SK-N-MC (cell line): ENCODE data around the gene NRXN3.

Source experiments
- EZH2 ChIP-seq: fragments of 200-600 bp; sonication (generic); IDR thresholded peaks from one replicate; pipeline ENCODE4 v1.6.1; 2017; ENCODE audit warnings: antibody characterized with exemption
- FOXP2 ChIP-seq: optimal IDR thresholded peaks from 2 replicates; pipeline ENCODE3; 2011; ENCODE audit warnings: mild to moderate bottlenecking, moderate library complexity; ENCODE audit not compliant: insufficient read depth; ENCODE audit errors: extremely low read length, control extremely low read depth
- POLR2AphosphoS5 ChIP-seq: IDR thresholded peaks from 2 replicates; pipeline ENCODE4 v1.6.1; 2012; ENCODE audit warnings: mild to moderate bottlenecking, low read depth, low read length, borderline replicate concordance

GRCh38 chr14:78316786-78317185, 146.6 kb downstream of the NRXN3 start:
- TF ChIP-seq EZH2 (no peak), POLR2AphosphoS5 (no peak), FOXP2 (no peak)
